Neuron (in vitro differentiated cells): Measurements from ENCODE around the gene VTN.

ENCODE experiments used
- H2AFZ ChIP-seq: one replicate; pipeline ENCODE4 v1.6.1; 2013; ENCODE audit warnings: low read depth, mild to moderate bottlenecking, inconsistent platforms, low read length, moderate library complexity
- H3K27me3 ChIP-seq: one replicate; pipeline ENCODE4 v1.6.1; 2013; ENCODE audit warnings: low read length; ENCODE audit not compliant: insufficient read depth
- H3K36me3 ChIP-seq: one replicate; pipeline ENCODE4 v1.6.1; 2013; ENCODE audit warnings: low read length; ENCODE audit not compliant: insufficient read depth
- H3K4me1 ChIP-seq: one replicate; pipeline ENCODE4 v1.6.1; 2013; ENCODE audit warnings: low read length; ENCODE audit not compliant: insufficient read depth
- H3K4me3 ChIP-seq: 2 replicates; pipeline ENCODE4 v1.5.1; 2013; ENCODE audit warnings: mild to moderate bottlenecking, low read length, moderate library complexity
- H3K9me3 ChIP-seq: one replicate; pipeline ENCODE4 v1.6.1; 2013; ENCODE audit warnings: low read length

The VTN gene

GRCh38 chr17:28370744-28371103, 617 bp upstream of the VTN start:
- Histone ChIP-seq H3K4me3 (peak overlapping the region; percentile 37), H3K4me1 (peaks cover 28% of the 10 kb centered on the region), H2AFZ (peak overlapping the region; percentile 19), H3K36me3 (peaks cover 3% of the 10 kb centered on the region), H3K9me3 (no peaks in the 10 kb centered on the region), H3K27me3 (no peaks in the 10 kb centered on the region)

- H3K27me3 ChIP-seq: no peaks in the 10 kb centered on the region
Measured at GRCh38 chr17:28369684-28370034, 448 bp downstream of the VTN start.

DNA sequence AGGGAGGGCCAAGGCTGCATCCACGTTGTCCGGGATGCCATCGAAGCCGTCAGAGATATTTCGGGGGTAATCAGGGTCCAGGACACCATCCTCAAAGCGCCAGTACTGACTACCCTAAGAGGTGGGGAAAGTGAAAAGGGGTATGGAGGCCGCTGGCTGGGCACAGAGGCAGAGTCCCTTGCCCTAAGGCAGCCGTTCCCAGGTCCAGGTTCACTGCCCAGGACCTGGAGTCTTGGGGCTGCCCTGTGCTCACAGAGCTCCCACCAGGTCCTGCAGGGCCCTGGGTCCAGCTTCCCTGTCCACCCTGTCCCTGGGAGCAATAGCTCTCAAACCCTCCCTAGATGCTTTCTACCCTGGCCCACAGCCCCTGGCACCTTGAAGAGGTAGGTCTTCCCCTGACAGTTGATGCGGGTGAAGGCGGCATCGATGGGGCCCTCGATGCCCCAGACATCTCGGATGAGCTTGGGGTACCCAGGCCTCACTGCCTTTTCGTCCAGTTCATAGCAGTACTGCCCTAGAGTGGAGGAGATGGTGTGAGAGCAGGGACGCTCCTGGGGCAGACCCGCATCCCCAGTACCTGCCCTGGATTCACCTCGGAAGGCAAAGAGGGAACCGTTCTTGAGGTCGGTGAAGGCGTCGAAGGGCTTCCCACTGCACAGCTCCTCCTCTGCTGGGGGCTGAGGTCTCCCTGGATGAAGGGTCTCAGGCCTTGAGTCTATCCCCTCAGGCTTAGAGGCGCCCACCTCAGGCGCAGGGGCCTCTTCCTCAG, 1.0 kb downstream of the VTN start:
- H3K4me1 ChIP-seq: peaks cover 28% of the 10 kb centered on the region
- no peaks in the 10 kb centered on the region for H3K27me3 ChIP-seq
- no peaks in the 10 kb centered on the region for H3K9me3 ChIP-seq
- H3K36me3 ChIP-seq: peaks cover 4% of the 10 kb centered on the region
- H3K4me3 ChIP-seq: no peak overlapping the region
- H2AFZ ChIP-seq: no peak overlapping the region

More at GRCh38 chr17:28369684-28370034, 448 bp downstream of the VTN start:
- H3K4me3 ChIP-seq: no peak overlapping the region
- no peak overlapping the region for H2AFZ ChIP-seq
- no peaks in the 10 kb centered on the region for H3K9me3 ChIP-seq
- H3K36me3 ChIP-seq: peaks cover 5% of the 10 kb centered on the region
- H3K4me1 ChIP-seq: peaks cover 28% of the 10 kb centered on the region

DNA sequence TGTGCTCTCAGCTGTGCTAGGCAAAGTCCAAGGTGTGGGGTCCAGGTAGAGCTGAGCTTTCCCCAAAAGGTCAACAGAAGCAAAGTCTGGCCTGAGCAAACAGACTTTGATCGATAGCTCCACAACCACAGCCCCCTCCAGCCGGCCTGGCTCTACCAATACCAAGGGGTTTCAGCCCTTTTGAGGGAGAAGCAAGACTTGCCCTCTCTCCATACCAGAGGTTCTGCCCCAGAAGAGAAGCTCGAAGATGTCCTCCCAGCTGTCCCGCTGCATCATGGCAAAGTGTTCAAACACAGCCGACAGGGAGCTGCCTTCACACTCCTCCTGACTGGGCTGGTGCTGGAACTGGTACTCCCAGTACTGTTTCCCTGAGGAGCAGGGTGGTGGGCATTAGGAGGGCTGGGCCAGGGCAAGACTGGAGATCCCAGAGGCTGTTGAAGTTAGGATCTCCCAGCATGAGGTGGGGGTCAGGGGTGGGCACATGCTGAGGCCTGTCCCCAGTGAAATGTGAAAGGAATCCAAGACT, 1.7 kb downstream of the VTN start:
- H2AFZ ChIP-seq: no peak overlapping the region
- H3K4me3 ChIP-seq: no peak overlapping the region
- peaks cover 24% of the 10 kb centered on the region for H3K4me1 ChIP-seq
- no peaks in the 10 kb centered on the region for H3K27me3 ChIP-seq
- H3K36me3 ChIP-seq: peaks cover 10% of the 10 kb centered on the region
- no peaks in the 10 kb centered on the region for H3K9me3 ChIP-seq

DNA sequence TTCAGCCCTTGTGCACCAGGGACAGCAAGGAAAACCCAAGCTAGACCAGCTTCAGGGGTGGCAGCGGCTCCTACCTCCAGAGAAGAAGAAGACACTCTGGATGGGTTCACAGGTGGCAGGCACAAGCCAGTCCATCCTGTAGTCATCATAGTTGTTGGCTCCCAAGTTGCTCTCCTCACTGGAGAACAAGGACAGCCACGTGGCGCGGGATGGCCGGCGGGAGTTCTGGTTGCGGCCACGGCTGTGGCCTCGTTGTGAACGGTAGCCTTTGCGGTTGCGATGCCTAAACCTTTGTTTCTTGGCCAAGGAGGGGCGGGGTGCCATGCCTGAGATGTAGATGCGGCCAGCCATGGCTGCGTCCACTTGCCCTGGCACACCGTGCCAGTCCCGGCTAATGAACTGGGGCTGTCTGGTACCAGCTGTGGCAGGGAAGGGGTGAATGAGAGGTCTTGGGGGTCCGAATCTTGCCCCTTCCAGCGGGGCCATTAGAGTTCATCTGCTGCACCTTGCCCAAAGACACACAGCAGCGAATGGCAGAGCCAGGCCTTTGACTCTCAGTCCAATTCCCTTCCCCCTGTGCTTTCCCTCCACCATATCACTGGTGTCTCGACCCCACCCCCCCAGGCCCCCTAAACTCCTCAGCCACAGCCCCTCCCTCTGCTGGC, 2.3 kb downstream of the VTN start:
- Histone ChIP-seq H3K4me3 (no peak overlapping the region), H3K27me3 (no peaks in the 10 kb centered on the region), H3K36me3 (peaks cover 16% of the 10 kb centered on the region), H2AFZ (no peak overlapping the region), H3K4me1 (peaks cover 18% of the 10 kb centered on the region), H3K9me3 (no peaks in the 10 kb centered on the region)

DNA sequence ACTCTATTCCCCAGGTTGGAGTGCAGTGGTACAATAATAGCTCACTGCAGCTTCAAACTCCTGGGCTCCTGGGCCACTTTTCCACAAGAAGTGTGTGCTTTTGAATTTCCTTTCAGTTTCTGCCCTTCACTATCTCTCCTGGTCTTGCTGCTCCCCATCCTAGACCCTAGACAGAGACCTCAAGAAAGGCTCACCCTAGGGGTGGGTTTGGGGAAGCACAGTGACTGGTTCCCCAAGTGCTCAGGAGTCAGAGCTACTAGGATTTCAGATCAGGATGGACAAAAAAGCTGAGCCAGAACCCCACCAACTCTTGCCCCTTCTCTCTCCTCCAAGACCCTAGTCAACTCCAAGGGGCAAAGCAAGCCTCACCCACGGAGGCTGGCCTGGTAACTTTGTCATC, 3.5 kb downstream of the VTN start:
- no peaks in the 10 kb centered on the region for H3K9me3 ChIP-seq
- peaks cover 24% of the 10 kb centered on the region for H3K36me3 ChIP-seq
- H2AFZ ChIP-seq: no peak overlapping the region
- H3K27me3 ChIP-seq: no peaks in the 10 kb centered on the region
- no peak overlapping the region for H3K4me3 ChIP-seq
- H3K4me1 ChIP-seq: peaks cover 17% of the 10 kb centered on the region

DNA sequence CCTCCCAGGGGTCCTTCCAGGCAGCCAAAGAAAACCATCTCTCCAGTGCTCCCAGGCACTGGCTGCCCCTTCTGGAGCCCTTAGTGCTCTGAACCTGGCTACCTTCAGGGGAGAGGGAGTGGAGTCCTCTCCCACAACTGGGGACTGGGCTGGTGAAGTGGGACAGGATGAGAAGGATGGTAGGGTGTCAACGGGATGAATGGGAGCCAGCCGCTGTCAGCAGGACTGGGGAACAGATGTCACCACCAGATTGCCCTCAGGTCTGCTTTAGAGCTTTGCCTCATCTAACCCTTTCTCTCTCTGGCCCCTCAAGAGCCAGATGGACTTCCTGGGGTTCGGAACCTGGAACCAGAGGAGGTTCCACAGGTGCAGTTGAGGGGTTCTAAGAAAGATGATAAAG, 4.6 kb downstream of the VTN start:
- H3K9me3 ChIP-seq: no peaks in the 10 kb centered on the region
- peaks cover 35% of the 10 kb centered on the region for H3K36me3 ChIP-seq
- no peak overlapping the region for H3K4me3 ChIP-seq
- H2AFZ ChIP-seq: no peak overlapping the region
- H3K27me3 ChIP-seq: no peaks in the 10 kb centered on the region
- peaks cover 10% of the 10 kb centered on the region for H3K4me1 ChIP-seq

DNA sequence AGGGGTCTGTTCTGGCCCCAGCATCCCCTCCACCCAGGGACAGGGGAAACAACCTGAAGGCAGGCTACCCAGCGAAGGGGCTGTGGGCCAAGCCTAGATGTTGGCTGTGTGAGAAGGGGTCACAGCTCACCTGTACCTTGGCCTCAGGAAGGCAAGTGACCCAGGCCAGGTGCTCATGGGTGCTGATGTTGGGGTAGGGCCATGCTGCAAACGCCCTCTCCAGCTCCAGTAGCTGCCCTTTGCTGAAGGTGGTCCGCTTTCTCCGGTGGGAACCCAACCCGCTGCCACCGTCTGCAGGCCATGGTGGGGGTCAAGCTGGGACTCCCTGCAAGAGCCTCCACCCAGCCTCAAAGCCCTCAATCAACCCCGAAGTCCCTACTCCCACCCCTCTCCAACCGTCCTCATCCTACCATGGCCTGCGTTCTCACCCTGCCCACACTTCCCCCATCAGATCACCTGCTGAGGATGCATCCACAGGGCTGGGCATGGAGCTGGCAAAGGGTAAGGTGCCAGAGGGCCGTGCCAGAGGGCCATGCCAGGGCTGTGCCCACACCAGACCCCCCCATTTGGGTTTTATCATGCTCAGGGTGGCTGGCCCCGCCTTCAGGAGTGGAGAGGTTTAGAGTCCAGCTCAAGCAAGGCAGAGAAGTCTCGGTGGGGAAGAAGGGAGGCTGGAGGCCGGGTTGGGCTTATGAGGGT, 5.3 kb downstream of the VTN start, which contains the start of gene SEBOX:
SEBOX (minus strand) TSS at position 535 of the 699 bp plus-strand sequence; CDS start at position 487, 48 bp downstream.
- Histone ChIP-seq H3K27me3 (no peaks in the 10 kb centered on the region), H2AFZ (no peak within 1 kb of the TSS), H3K4me3 (no peak within 1 kb of the TSS), H3K9me3 (no peaks in the 10 kb centered on the region), H3K4me1 (peaks cover 3% of the 10 kb centered on the region), H3K36me3 (peaks cover 41% of the 10 kb centered on the region)

- H3K4me3 ChIP-seq: no peak overlapping the region
- H3K36me3 ChIP-seq: peaks cover 47% of the 10 kb centered on the region
- H2AFZ ChIP-seq: no peak overlapping the region
- no peaks in the 10 kb centered on the region for H3K4me1 ChIP-seq
- H3K9me3 ChIP-seq: no peaks in the 10 kb centered on the region
- H3K27me3 ChIP-seq: no peaks in the 10 kb centered on the region
Measured at GRCh38 chr17:28363776-28364650, 6.1 kb downstream of the VTN start.

DNA sequence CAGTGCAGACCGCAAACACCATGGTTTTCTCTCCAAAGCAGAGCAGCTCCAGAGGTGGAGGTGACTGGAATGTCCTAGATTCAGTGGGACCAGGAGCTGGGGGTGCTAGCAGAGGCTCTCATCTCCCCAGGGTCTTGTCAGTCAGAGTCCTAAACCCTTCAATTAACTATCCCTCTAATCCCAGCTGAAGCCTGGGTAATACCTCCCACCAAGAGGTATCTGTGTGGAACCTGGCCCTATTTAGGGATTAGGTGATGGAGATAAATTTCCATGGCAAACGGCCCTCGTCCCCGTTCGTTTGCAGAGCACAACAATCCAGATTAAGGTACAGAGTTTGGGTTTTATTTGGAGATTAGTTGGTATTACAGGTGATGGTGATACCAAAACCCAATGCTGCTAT, 6.9 kb downstream of the VTN start:
- no peak overlapping the region for H3K4me3 ChIP-seq
- H3K36me3 ChIP-seq: peaks cover 52% of the 10 kb centered on the region

GRCh38 chr17:28357901-28358197, 12.3 kb downstream of the VTN start:
- H3K4me1 ChIP-seq: peaks cover 21% of the 10 kb centered on the region
- no peaks in the 10 kb centered on the region for H3K27me3 ChIP-seq
- H3K9me3 ChIP-seq: no peaks in the 10 kb centered on the region
- peak overlapping the region; percentile 6 for H2AFZ ChIP-seq
- peak overlapping the region; percentile 94 for H3K4me3 ChIP-seq
- H3K36me3 ChIP-seq: peaks cover 63% of the 10 kb centered on the region

More for the DNA sequence above, 6.9 kb downstream of the VTN start:
- Histone ChIP-seq H3K4me1 (peaks cover 6% of the 10 kb centered on the region), H2AFZ (no peak overlapping the region), H3K9me3 (no peaks in the 10 kb centered on the region), H3K27me3 (no peaks in the 10 kb centered on the region)

GRCh38 chr17:28357061-28357900, 12.8 kb downstream of the VTN start, which contains the start of gene POLDIP2:
POLDIP2 (minus strand) TSS chr17:28357527; CDS start chr17:28357448, 79 bp downstream.
- Histone ChIP-seq H2AFZ (peak within 1 kb of the TSS; percentile 89), H3K4me1 (peaks cover 21% of the 10 kb centered on the region), H3K36me3 (peaks cover 62% of the 10 kb centered on the region), H3K4me3 (peak within 1 kb of the TSS; percentile 94), H3K27me3 (no peaks in the 10 kb centered on the region), H3K9me3 (no peaks in the 10 kb centered on the region)
